Astrocyte (in vitro differentiated cells and primary cell): Measurements from ENCODE around the gene CCDC107.

ENCODE experiments used
- EZH2 ChIP-seq: IDR thresholded peaks from 2 replicates; pipeline ENCODE4 v1.6.1; 2012; ENCODE audit warnings: mild to moderate bottlenecking, low read length, inconsistent platforms; ENCODE audit not compliant: insufficient read depth
- TF ChIP-seq, protein P1 (sequence below): IDR thresholded peaks from 2 replicates; pipeline ENCODE4 v1.5.1; 2011; ENCODE audit warnings: low read depth, mild to moderate bottlenecking, inconsistent platforms, low read length, moderate library complexity; ENCODE audit not compliant: insufficient read depth

- TF ChIP-seq, protein P1, sequence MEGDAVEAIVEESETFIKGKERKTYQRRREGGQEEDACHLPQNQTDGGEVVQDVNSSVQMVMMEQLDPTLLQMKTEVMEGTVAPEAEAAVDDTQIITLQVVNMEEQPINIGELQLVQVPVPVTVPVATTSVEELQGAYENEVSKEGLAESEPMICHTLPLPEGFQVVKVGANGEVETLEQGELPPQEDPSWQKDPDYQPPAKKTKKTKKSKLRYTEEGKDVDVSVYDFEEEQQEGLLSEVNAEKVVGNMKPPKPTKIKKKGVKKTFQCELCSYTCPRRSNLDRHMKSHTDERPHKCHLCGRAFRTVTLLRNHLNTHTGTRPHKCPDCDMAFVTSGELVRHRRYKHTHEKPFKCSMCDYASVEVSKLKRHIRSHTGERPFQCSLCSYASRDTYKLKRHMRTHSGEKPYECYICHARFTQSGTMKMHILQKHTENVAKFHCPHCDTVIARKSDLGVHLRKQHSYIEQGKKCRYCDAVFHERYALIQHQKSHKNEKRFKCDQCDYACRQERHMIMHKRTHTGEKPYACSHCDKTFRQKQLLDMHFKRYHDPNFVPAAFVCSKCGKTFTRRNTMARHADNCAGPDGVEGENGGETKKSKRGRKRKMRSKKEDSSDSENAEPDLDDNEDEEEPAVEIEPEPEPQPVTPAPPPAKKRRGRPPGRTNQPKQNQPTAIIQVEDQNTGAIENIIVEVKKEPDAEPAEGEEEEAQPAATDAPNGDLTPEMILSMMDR = no peak
- TF ChIP-seq EZH2 = no peak
Observed at GRCh38 chr9:35675732-35676392, 17.8 kb downstream of the CCDC107 start.
